ENCODE data around the gene ATP8A2.

ATP8A2 gene

GRCh38 chr13:25616674-25617073 is 244.9 kb downstream of the ATP8A2 start:
- TF ChIP-seq POLR2A (IDR thresholded peaks at IDR 0.05; ENCODE audit: low read length): no peak
- no peak for TF ChIP-seq GATA1 (IDR thresholded peaks at IDR 0.05; ENCODE audit: low read depth, low read length)
- DNase-seq: no peak

- TF ChIP-seq GATA1 (IDR thresholded peaks at IDR 0.05; ENCODE audit: low read depth, low read length) (no peak), POLR2A (IDR thresholded peaks at IDR 0.05; ENCODE audit: low read length) (no peak)
- DNase-seq: no peak
Observed at GRCh38 chr13:25619897-25620296, 248.1 kb downstream of the ATP8A2 start.

DNA sequence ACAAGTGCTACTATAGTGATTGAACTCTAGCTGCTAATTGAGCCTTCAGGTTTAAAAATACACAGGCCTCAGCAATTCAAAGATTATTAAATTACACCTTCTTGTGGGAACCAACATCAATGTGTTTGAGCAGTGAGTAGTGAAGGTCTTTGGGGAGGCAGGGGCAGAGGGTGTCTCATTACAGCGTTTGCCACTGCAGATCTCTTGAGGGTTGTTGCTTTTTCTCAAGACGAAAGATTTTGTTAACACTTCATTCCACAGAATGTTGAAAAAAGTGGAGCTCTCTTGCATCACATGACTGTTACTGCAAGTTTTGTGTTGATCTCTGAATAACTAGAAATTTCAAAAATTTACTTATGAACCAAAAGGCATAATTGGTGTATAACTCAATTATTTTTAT is 253.6 kb downstream of the ATP8A2 start:
- TF ChIP-seq GATA1 (IDR thresholded peaks at IDR 0.05; ENCODE audit: low read depth, low read length) (no peak), POLR2A (IDR thresholded peaks at IDR 0.05; ENCODE audit: low read length) (no peak)
- no peak for DNase-seq

DNA sequence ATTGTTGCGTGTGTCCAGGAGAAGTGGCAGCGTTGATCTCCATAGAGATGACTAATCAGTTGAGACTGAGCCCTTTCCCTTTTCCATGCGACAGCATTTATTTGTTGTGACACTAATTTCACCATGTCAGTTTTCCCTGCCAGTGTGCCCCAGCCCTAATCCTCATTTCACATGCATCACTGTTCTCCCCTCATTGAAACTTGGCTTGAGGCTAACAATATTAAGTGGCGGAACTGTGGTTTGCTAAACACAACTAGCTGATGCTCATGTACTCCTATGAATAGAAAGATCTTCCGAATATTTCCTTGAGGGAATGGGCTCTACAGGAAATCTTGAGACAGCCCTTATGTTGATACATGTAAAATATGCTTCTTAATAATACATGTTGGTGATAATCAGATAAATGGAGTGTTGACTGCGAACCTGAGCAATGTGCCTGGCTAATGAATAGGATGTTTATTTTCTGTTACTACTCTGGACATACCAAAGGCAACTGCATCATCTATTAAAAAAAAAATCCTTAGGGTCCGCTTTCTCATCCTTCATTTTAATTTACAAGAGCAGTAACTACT is 258.6 kb downstream of the ATP8A2 start:
- TF ChIP-seq GATA1 (IDR thresholded peaks at IDR 0.05; ENCODE audit: low read depth, low read length): no peak
- no peak for TF ChIP-seq POLR2A (IDR thresholded peaks at IDR 0.05; ENCODE audit: low read length)
- DNase-seq: no peak

- TF ChIP-seq GATA1 (IDR thresholded peaks at IDR 0.05; ENCODE audit: low read depth, low read length) (no peak), POLR2A (IDR thresholded peaks at IDR 0.05; ENCODE audit: low read length) (no peak)
- no peak for DNase-seq
Observed at GRCh38 chr13:25632166-25632888, 260.6 kb downstream of the ATP8A2 start.

DNA sequence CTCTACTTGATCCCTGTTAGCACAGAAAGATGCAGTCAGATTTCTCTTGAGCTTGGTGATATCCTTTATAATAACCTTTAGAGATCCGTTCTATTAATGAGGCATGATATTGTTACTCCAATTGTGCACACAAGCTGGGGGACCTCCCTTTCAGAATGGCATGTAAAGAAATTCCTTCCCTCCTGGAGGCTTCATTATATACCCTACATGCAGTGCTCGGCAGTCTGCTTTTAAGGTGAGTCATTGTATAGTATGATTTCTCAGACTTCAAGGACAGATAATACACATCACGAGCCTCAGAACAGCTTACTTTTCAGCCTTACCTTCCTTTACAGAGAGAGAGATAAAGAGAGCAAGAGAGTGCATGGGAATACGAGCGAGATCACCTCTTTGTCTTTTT is 261.3 kb downstream of the ATP8A2 start:
- no peak for DNase-seq
- no peak for TF ChIP-seq GATA1 (IDR thresholded peaks at IDR 0.05; ENCODE audit: low read depth, low read length)
- TF ChIP-seq POLR2A (IDR thresholded peaks at IDR 0.05; ENCODE audit: low read length): no peak

DNA sequence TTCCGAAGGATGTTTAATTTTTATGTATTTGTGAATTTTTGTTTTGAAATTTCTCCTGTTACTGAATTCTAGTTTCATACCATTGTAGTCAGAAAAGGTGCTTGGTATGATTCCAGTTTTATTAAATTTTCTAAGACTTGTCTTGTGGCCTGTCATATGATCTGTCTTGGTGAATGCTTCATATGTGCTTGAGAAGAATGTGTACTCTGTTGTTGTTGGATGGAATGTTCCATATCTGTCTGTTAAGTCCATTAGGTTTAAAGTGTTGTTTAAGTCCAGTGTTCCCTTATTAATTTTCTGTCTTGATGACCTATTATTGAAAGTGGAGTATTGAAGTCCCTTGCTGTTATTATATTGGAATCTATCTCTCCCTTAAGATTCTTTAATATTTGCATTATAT is 273.9 kb downstream of the ATP8A2 start:
- TF ChIP-seq GATA1 (IDR thresholded peaks at IDR 0.05; ENCODE audit: low read depth, low read length) (no peak), POLR2A (IDR thresholded peaks at IDR 0.05; ENCODE audit: low read length) (no peak)

DNA sequence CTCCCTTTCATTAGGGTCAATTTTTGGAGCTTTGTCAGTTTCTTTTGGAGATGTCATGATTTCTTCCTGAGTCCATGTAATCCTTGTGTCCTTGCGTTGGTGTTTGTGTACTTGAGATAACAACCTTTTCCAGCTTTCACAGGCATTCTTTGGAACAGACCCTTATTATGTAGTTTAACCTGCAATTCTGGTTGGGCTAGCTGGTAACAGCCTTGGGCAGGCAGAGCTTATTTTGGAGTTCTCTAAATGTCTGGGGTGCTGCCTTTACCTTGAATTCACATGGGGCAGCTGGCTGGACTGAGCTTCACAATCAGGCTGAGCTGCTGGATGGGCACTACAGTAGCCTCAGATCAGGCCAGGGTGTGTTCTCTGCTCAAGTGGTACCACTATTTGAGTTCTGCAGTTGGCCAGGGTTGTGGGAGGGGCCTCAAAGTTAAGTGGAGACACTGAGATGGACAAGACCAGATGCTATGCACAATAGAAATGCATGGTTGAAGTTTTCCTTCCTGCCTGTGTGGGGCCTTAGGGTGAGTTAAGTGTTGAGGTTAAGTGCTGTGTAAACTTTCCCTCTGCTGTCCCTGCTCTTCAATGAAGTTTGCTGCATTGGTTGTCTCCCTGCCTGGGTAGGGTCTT is 277.3 kb downstream of the ATP8A2 start:
- no peak for TF ChIP-seq POLR2A (IDR thresholded peaks at IDR 0.05; ENCODE audit: low read length)
- no peak for TF ChIP-seq GATA1 (IDR thresholded peaks at IDR 0.05; ENCODE audit: low read depth, low read length)
- no peak for DNase-seq

More for the DNA sequence above, 273.9 kb downstream of the ATP8A2 start:
- DNase-seq: no peak

GRCh38 chr13:25652764-25653163 is 281.0 kb downstream of the ATP8A2 start:
- TF ChIP-seq GATA1 (IDR thresholded peaks at IDR 0.05; ENCODE audit: low read depth, low read length): no peak
- TF ChIP-seq POLR2A (IDR thresholded peaks at IDR 0.05; ENCODE audit: low read length): no peak
- no peak for DNase-seq

DNA sequence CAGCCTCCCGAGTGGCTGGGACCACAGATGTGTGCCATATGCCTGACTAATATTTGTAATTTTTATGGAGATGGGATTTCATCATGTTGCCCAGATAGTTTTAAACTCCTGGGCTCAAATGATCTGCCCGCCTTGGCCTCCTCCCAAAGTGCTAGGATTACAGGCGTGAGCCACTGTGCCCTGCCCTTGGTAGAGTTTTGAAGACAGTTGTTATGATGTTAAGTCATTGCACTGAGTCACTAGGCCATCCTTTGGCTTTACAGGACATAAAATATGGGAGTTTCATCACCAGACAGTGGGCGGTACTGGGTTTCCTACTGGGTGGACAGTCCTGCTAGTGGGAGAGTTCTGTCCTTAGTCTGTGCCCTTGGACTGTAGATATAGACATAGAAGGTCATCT is 282.5 kb downstream of the ATP8A2 start:
- TF ChIP-seq POLR2A (IDR thresholded peaks at IDR 0.05; ENCODE audit: low read length) (no peak), GATA1 (IDR thresholded peaks at IDR 0.05; ENCODE audit: low read depth, low read length) (no peak)
- no peak for DNase-seq

DNA sequence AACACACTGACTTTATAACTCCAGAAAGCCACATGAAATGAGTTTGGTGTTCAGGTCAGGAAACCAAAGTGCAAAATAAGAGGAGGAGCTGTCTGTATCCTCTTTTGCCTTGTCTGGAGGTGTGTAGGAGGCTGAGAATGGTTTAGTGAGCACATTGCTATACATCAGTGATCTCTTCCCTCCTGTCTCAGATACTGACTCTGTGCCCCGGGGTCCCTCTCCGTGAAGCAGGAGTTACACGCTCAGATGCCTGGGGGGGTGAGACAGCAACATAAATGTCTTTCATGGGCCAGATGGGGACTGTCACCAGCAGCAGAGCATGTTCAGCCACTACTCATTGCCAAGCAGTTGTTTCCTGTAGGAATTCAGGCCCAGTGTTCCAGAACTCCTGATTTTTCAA is 285.4 kb downstream of the ATP8A2 start:
- TF ChIP-seq POLR2A (IDR thresholded peaks at IDR 0.05; ENCODE audit: low read length): no peak
- TF ChIP-seq GATA1 (IDR thresholded peaks at IDR 0.05; ENCODE audit: low read depth, low read length): no peak

GRCh38 chr13:25659091-25659795 is 287.5 kb downstream of the ATP8A2 start:
- no peak for DNase-seq
- TF ChIP-seq GATA1 (IDR thresholded peaks at IDR 0.05; ENCODE audit: low read depth, low read length): no peak
- TF ChIP-seq POLR2A (IDR thresholded peaks at IDR 0.05; ENCODE audit: low read length): no peak

More for the DNA sequence above, 285.4 kb downstream of the ATP8A2 start:
- no peak for DNase-seq

- no peak for DNase-seq
- TF ChIP-seq GATA1 (IDR thresholded peaks at IDR 0.05; ENCODE audit: low read depth, low read length): no peak
- TF ChIP-seq POLR2A (IDR thresholded peaks at IDR 0.05; ENCODE audit: low read length): no peak
Observed at GRCh38 chr13:25660996-25661395, 289.2 kb downstream of the ATP8A2 start.

DNA sequence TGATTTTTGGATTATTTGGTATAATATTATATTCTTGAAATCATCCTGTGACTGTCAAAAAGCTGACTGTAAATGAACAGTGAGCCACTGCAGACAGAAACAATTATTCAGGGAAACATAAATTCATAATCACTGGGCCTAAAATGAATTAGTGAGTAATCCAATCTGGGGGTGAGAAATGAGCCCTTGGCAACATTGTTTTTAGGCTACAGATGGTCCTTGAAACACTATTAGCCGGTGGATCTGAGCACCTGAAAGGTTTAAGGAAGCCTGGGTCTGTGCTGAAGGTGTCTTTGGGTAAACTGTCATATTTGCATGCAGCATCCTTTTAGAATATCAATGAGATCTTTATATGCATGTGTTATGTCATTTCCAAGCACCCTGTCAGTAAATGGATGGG is 290.7 kb downstream of the ATP8A2 start:
- no peak for DNase-seq
- TF ChIP-seq POLR2A (IDR thresholded peaks at IDR 0.05; ENCODE audit: low read length) (no peak), GATA1 (IDR thresholded peaks at IDR 0.05; ENCODE audit: low read depth, low read length) (no peak)
